Body of pancreas (tissue), 4 donors: ENCODE data around the gene RNF6.

Experiments used
- CTCF ChIP-seq, 7 experiments: fragments of 450-650 bp in 4 of 7; fragments of 200-600 bp in 3 of 7; sonication (generic) in 3 of 7; IDR thresholded peaks; one replicate each; pipeline ENCODE4 v1.5.1; 2016 to 2019; ENCODE audit warnings: antibody characterized with exemption in 7 of 7
- POLR2A ChIP-seq, 3 donors: fragments of 450-650 bp; IDR thresholded peaks; one replicate each; pipeline ENCODE4 v1.6.1; 2016; ENCODE audit warnings: antibody characterized with exemption in 3 of 3, mild to moderate bottlenecking in 2 of 3

GRCh38 chr13:26266311-26266710 is 44.2 kb upstream of the RNF6 start:
- TF ChIP-seq CTCF (IDR thresholded peaks at IDR 0.05) (no peak), POLR2A (IDR thresholded peaks at IDR 0.05) (no peak)
